CD4-positive, CD25-positive, alpha-beta regulatory T cell (primary cell): ENCODE data around the gene GPR149. TPM values are rescaled to one million over a fixed set of nuclear protein-coding genes. Genes with fewer than 3 reads are reported as not detected.

Experiments
- ATAC-seq, 2 donors: fragments of 150-1000 bp; cut with Tn5 transposase; one replicate each; pipeline ENCODE4 v1.10.0; 2021; ENCODE audit warnings: low read depth in 2 of 2, moderate number of reproducible peaks in 2 of 2, moderate library complexity in 1 of 2
- DNase-seq, 3 donors: peaks; one replicate each; pipeline versions ENCODE4 v3.0.0 to v3.0.0-alpha.2; 2012 to 2022; ENCODE audit warnings: mixed read lengths in 1 of 3
- H3K27ac ChIP-seq: one replicate; pipeline ENCODE4 v1.7.0; 2013; ENCODE audit warnings: mild to moderate bottlenecking, low read length; ENCODE audit not compliant: insufficient read depth, poor library complexity, severe bottlenecking
- H3K27me3 ChIP-seq: one replicate; pipeline ENCODE4 v1.7.0; 2013; ENCODE audit warnings: low read length; ENCODE audit not compliant: control insufficient read depth, insufficient read depth
- H3K36me3 ChIP-seq: one replicate; pipeline ENCODE4 v1.7.0; 2013; ENCODE audit warnings: mild to moderate bottlenecking, low read length, moderate library complexity; ENCODE audit not compliant: control insufficient read depth, insufficient read depth
- H3K4me1 ChIP-seq: 2 replicates; pipeline ENCODE4 v1.7.0; 2013; ENCODE audit warnings: mild to moderate bottlenecking, low read length; ENCODE audit not compliant: insufficient read depth, control insufficient read depth, poor library complexity, severe bottlenecking
- H3K4me3 ChIP-seq: one replicate; pipeline ENCODE4 v1.7.0; 2013; ENCODE audit warnings: low read depth, mild to moderate bottlenecking, low read length, moderate library complexity
- H3K9me3 ChIP-seq, 2 experiments: 1 replicate in 1 of 2; 2 replicates in 1 of 2; pipeline ENCODE4 v1.7.0; 2013; ENCODE audit warnings: low read length in 2 of 2, mild to moderate bottlenecking in 1 of 2, moderate library complexity in 1 of 2; ENCODE audit not compliant: control insufficient read depth in 2 of 2
- H3K27ac Mint-ChIP-seq, 3 donors: one replicate each; pipeline ENCODE4 v1.8.0; 2020 to 2022; ENCODE audit warnings: mild to moderate bottlenecking in 3 of 3, mixed read lengths in 3 of 3, moderate library complexity in 2 of 3
- H3K27me3 Mint-ChIP-seq: one replicate; pipeline ENCODE4 v1.8.0; 2022; ENCODE audit warnings: mild to moderate bottlenecking, mixed read lengths
- H3K36me3 Mint-ChIP-seq: one replicate; pipeline ENCODE4 v1.8.0; 2020; ENCODE audit warnings: mixed read lengths
- H3K4me1 Mint-ChIP-seq, 4 donors: one replicate each; pipeline ENCODE4 v1.8.0; 2020 to 2022; ENCODE audit warnings: mixed read lengths in 4 of 4, mild to moderate bottlenecking in 1 of 4
- H3K4me3 Mint-ChIP-seq, 4 donors: one replicate each; pipeline ENCODE4 v1.8.0; 2020 to 2022; ENCODE audit warnings: mild to moderate bottlenecking in 4 of 4, mixed read lengths in 4 of 4, moderate library complexity in 3 of 4
- H3K9me3 Mint-ChIP-seq, 7 donors: one replicate each; pipeline ENCODE4 v1.8.0; 2020 to 2022; ENCODE audit warnings: mixed read lengths in 7 of 7, mild to moderate bottlenecking in 3 of 7, moderate library complexity in 2 of 7
- polyA plus RNA-seq, 4 donors: library from polyadenylated mRNA; unstranded; fragments of 300-500 nt; fragmentation: Illumina TruSeq; gene quantifications; one replicate each; pipeline ENCODE4 v1.2.3, GENCODE V29; 2021
- total RNA-seq: library from RNA; stranded (reverse); gene quantifications from one replicate; pipeline ENCODE4 v1.2.3, GENCODE V29; 2022

GPR149 gene
- total and polyA plus RNA-seq, 5 donors from 2014 or later = not detected

DNA sequence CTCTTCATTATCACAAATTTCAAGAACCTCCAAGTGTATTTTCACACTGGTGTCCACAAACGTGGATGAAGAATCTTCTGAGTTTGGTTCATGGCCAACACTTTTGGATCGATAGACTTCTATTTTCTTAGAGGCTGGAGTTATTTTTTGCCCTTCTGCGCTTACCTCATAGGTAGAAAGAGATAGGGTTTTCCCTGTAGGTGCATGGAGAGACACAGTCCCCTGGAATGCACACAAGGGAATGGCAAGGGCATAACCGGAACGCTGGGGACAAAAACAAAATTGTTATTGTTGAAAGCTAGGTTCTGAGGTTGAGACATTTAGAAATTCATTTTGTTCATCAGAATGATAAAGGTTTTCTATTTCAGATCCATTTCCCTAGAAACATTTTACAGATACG, 92.0 kb downstream of the GPR149 start:
- Mint-ChIP-seq H3K4me3 (no peak overlapping the region), H3K9me3 (peaks cover 0 to 2% (median 0%) of the 10 kb centered on the region in 7 donors), H3K36me3 (no peaks in the 10 kb centered on the region), H3K4me1 (no peaks in the 10 kb centered on the region), H3K27ac (no peak overlapping the region), H3K27me3 (peaks cover 41% of the 10 kb centered on the region)
- DNase-seq (no peak), ATAC-seq (no peak)
- Histone ChIP-seq H3K36me3 (no peaks in the 10 kb centered on the region), H3K27ac (no peak overlapping the region), H3K9me3 (no peaks in the 10 kb centered on the region), H3K4me1 (no peaks in the 10 kb centered on the region), H3K27me3 (peaks cover 8% of the 10 kb centered on the region), H3K4me3 (no peak overlapping the region)

DNA sequence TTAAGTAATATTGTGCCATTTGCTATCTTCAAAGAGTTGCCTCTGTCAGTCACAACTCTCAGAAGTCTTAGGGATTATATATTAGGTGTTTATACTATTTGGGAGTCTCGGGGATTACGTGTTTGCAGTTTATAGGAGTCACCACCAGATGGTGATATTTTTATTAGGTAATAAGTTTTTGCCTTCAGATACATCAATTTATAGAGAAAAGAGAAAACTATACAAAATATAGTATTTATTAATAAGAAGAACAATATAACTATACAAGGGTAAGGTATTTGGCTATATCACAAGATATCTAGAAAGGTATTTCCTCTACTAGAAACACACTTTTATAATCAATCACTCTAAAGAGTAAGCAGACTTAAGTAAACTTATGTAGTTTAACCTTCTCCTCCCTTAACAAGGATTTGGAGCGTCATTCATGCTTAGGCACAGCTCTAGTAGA, 95.0 kb downstream of the GPR149 start:
- DNase-seq (peak in 2 of 3 donors; percentile 26 to 49), ATAC-seq (no peak)
- Mint-ChIP-seq H3K36me3 (no peaks in the 10 kb centered on the region), H3K4me3 (no peak overlapping the region), H3K9me3 (no peaks in the 10 kb centered on the region), H3K27me3 (peaks cover 36% of the 10 kb centered on the region), H3K27ac (no peak overlapping the region), H3K4me1 (no peaks in the 10 kb centered on the region)
- H3K4me1 ChIP-seq = no peaks in the 10 kb centered on the region
- no peaks in the 10 kb centered on the region for H3K36me3 ChIP-seq
- peaks cover 9% of the 10 kb centered on the region for H3K27me3 ChIP-seq
- H3K9me3 ChIP-seq = no peaks in the 10 kb centered on the region
- no peak overlapping the region for H3K27ac ChIP-seq
- no peak overlapping the region for H3K4me3 ChIP-seq

DNA sequence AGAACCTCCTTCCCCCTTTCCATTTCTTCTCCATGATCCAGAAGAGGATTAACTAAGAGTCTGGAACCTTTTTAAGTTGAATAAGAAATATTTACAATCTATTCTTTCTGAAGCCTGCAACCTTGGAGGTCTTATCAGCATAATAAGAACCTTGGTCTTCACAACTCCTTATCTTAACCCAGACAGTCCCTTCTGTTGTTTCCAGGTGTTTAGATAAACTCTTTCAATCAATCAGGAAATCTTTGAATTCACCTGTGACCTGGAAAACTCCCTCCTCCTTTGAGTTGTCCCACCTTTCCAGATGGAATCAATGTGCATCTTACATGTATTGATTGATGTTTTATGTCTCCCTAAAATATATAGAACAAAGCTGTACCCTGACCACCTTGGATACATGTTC, 102.1 kb downstream of the GPR149 start:
- peaks cover 3 to 18% (median 9%) of the 10 kb centered on the region in 4 donors for H3K4me1 Mint-ChIP-seq
- Histone ChIP-seq H3K4me1 (peaks cover 12% of the 10 kb centered on the region), H3K9me3 (no peaks in the 10 kb centered on the region), H3K36me3 (no peaks in the 10 kb centered on the region), H3K4me3 (no peak overlapping the region), H3K27ac (no peak overlapping the region), H3K27me3 (peaks cover 2% of the 10 kb centered on the region)
- H3K9me3 Mint-ChIP-seq = no peaks in the 10 kb centered on the region
- H3K36me3 Mint-ChIP-seq = no peaks in the 10 kb centered on the region
- no peak overlapping the region for H3K27ac Mint-ChIP-seq
- ATAC-seq = no peak
- H3K4me3 Mint-ChIP-seq = no peak overlapping the region
- no peak for DNase-seq
- peaks cover 38% of the 10 kb centered on the region for H3K27me3 Mint-ChIP-seq

DNA sequence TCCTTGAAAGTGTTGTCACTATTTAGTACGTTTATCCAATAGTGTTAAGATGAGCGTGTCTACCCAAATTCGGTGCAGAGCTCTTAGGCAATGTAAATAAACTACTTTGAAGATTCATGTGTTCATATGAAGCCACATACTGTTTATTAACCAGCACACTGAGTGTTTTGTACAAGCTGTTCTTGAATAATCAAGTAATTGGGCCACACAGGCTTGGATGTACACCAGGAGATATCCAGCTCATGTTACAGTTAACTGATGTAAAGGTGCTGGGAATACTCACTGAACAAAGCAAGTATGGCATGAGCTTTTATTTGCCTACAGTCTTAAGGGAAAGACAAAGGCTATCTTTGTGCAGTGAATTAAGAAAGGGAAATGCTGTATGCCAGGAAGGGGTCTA, 105.1 kb downstream of the GPR149 start:
- H3K36me3 ChIP-seq = no peaks in the 10 kb centered on the region
- ATAC-seq = no peak
- H3K4me3 ChIP-seq = peak overlapping the region; percentile 94
- peaks cover 12 to 29% (median 18%) of the 10 kb centered on the region in 4 donors for H3K4me1 Mint-ChIP-seq
- H3K9me3 ChIP-seq = no peaks in the 10 kb centered on the region
- no peak for DNase-seq
- peaks cover 26% of the 10 kb centered on the region for H3K27me3 Mint-ChIP-seq
- H3K9me3 Mint-ChIP-seq = no peaks in the 10 kb centered on the region
- H3K27ac ChIP-seq = peak overlapping the region; percentile 99
- peaks cover 8% of the 10 kb centered on the region for H3K36me3 Mint-ChIP-seq
- peak overlapping the region in 2 of 3 donors; percentile 98 to 99 for H3K27ac Mint-ChIP-seq
- H3K4me1 ChIP-seq = peaks cover 40% of the 10 kb centered on the region
- no peaks in the 10 kb centered on the region for H3K27me3 ChIP-seq
- peak overlapping the region in 2 of 4 donors; percentile 97 to 98 for H3K4me3 Mint-ChIP-seq

DNA sequence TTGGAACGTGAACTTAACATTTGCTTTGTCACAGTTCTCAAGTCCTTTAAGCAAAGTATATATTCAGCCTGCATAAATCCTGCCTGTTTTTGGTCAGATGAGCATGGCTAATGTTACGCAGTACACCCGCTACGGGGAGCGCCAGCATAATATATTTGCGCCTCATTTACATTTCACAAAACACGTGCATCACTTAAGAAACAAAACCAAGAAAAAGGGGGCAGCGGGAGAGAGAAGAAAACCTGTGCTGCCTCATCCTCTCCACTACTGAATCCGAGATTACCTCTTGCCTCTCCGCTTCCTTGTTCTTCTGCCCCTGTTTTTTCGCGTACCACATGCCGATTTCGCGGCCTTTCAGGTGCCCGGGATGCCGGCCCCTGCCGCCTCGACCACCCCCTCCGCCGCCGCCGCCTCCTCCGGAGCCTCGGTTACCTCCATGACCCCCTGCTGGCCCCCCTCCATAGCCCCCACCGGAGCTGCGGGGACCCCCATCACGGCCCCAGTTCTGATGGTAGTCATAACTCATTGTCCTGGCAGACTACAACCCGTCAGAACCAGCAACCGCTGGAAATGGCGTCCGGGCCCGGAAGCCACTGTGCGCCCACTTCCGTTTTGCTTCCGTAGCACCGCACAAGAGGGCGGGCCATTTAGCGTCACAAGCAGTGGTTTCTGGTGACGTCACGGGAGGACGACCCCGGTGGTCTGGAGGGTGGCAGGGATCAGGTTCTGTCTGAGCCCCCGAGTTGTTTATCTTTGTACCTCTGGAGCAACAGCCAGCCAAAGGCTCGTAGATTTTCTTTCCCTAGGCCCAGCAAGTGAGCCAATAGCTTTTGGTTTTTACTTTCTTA, 105.9 kb downstream of the GPR149 start, which contains the start of gene DHX36:
Gene DHX36, minus strand, starts transcription at position 597 of the 848 bp plus-strand sequence. Its CDS starts 71 bp downstream, at position 526.
- DNase-seq (peak; percentile 84 to 96 (median 91)), ATAC-seq (peak; percentile 94 to 95)
- H3K4me1 ChIP-seq = peaks cover 48% of the 10 kb centered on the region
- peaks cover 8% of the 10 kb centered on the region for H3K36me3 Mint-ChIP-seq
- H3K9me3 ChIP-seq = no peaks in the 10 kb centered on the region
- peak within 1 kb of the TSS; percentile 100 for H3K4me3 ChIP-seq
- H3K4me1 Mint-ChIP-seq = peaks cover 12 to 29% (median 18%) of the 10 kb centered on the region in 4 donors
- H3K27ac ChIP-seq = peak within 1 kb of the TSS; percentile 99
- H3K27me3 ChIP-seq = no peaks in the 10 kb centered on the region
- H3K27me3 Mint-ChIP-seq = peaks cover 24% of the 10 kb centered on the region
- H3K27ac Mint-ChIP-seq = peak within 1 kb of the TSS in 2 of 3 donors; percentile 98 to 99
- no peaks in the 10 kb centered on the region for H3K9me3 Mint-ChIP-seq
- H3K36me3 ChIP-seq = peaks cover 2% of the 10 kb centered on the region
- peak within 1 kb of the TSS in 3 of 4 donors; percentile 7 to 98 (median 97) for H3K4me3 Mint-ChIP-seq

DNA sequence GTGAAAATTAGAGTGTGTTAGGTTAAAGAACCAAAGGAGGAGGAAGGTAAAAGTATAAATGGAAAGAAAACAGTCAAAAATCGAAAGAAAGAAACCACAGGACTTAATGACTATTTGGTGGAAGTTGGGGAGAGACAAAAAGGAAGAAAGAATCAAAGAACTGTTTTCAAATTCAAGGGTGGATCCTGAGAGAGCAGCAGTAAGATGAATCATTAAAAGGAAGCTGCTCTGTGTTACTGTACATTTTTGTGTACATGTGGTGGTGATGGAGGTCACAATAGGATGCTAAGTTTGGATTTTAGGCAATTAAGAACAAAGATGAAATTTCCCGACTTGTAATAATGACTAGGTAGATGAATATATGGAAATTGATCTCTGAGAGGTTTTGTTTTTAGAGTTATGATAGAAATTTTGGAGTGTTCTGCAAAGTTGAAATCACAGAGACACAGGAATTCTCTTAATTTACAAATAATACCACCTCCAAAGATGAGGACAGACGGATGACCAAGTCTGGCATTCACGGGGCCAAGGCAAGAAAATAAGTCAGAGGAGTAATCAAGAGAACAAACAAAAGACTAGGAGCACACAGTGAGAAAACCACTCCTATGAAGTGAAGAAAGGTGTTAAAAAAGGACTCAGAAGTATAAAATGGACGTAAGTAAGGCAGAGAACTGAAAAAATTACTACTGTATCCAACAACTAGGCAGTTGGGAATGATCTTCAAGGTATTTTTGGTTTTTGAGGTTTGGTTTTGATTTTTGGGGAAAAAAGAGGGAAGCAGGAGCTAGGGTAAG, 112.8 kb downstream of the GPR149 start:
- H3K4me1 ChIP-seq = peaks cover 52% of the 10 kb centered on the region
- H3K4me3 ChIP-seq = peak overlapping the region; percentile 100
- H3K36me3 Mint-ChIP-seq = peaks cover 34% of the 10 kb centered on the region
- peaks cover 37% of the 10 kb centered on the region for H3K36me3 ChIP-seq
- DNase-seq (peak in 1 of 3 donors; percentile 31), ATAC-seq (no peak)
- H3K27me3 Mint-ChIP-seq = no peaks in the 10 kb centered on the region
- H3K9me3 ChIP-seq = no peaks in the 10 kb centered on the region
- no peak overlapping the region for H3K27ac ChIP-seq
- peak overlapping the region in 2 of 3 donors; percentile 15 to 39 for H3K27ac Mint-ChIP-seq
- H3K4me1 Mint-ChIP-seq = peaks cover 4 to 46% (median 23%) of the 10 kb centered on the region in 4 donors
- no peaks in the 10 kb centered on the region for H3K27me3 ChIP-seq
- no peaks in the 10 kb centered on the region for H3K9me3 Mint-ChIP-seq
- peak overlapping the region; percentile 12 to 74 (median 67) for H3K4me3 Mint-ChIP-seq

DNA sequence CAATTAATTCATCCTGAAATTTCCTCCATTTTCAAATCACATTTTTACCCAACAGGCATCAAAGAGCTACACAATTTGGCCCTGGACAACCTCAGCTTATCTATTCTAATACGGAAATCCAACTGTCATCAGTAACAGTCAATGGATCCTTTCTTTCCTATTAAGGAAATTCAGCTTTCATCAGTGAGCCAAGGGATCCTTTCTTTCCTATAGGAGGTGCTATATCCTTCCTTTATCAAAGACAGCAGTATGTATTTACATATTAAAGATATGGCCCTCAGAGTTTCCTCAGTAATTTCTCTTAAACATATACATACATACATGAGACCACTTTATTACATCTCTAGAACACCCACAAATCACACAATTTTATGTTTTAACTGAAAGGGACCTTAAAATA, 115.8 kb downstream of the GPR149 start:
- DNase-seq (no peak), ATAC-seq (no peak)
- peaks cover 40% of the 10 kb centered on the region for H3K36me3 ChIP-seq
- Mint-ChIP-seq H3K36me3 (peaks cover 37% of the 10 kb centered on the region), H3K27ac (no peak overlapping the region), H3K27me3 (no peaks in the 10 kb centered on the region), H3K4me3 (no peak overlapping the region), H3K4me1 (peaks cover 0 to 47% (median 20%) of the 10 kb centered on the region in 4 donors), H3K9me3 (no peaks in the 10 kb centered on the region)
- H3K4me3 ChIP-seq = no peak overlapping the region
- H3K9me3 ChIP-seq = no peaks in the 10 kb centered on the region
- H3K4me1 ChIP-seq = peaks cover 24% of the 10 kb centered on the region
- H3K27ac ChIP-seq = no peak overlapping the region
- H3K27me3 ChIP-seq = no peaks in the 10 kb centered on the region
